DMS53 treated with DMSO at 0.1 percent for 48 hours (cell line): ENCODE results near the gene GALNT18.

Source experiments
- DNase-seq: peaks from one replicate; lab custom pipeline; 2025; ENCODE audit not compliant: unreplicated experiment; lab: John Stamatoyannopoulos, UW

The GALNT18 gene

DNA sequence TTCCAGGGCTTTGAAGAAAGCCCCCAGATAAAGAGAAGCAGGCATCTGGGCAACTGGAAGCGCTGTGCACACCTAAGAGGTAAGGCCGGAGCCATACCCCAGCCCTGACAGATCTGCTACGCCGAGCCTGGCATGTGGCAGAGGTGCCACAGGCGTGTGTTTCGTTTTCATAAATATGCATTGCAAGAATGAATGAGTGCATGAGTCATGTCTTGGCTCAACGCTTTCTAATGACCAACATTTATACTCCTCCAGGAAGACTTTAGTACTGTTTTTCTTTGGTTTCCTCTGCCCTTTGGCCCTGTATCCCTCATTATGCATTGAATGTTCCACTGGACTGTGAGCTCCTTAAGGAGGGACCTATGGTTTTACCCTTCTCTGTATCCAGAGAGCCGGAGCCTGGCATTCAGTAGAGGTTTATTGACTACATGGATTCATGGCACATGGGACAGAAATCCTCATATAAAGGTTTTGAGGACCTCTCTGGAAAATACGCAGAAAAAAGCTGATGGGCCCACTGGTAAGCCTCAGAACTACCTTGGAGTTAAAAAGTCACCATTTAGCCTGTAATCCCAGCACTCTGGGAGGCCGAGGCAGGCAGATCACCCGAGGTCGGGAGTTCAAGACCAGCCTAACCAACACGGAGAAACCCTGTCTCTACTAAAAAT is 229.9 kb downstream of the GALNT18 start:
- peak; percentile 24 for DNase-seq

- DNase-seq: no peak
Observed at GRCh38 chr11:11391169-11391568, 230.6 kb downstream of the GALNT18 start.

GRCh38 chr11:11390068-11390771 is 231.6 kb downstream of the GALNT18 start:
- no peak for DNase-seq

DNA sequence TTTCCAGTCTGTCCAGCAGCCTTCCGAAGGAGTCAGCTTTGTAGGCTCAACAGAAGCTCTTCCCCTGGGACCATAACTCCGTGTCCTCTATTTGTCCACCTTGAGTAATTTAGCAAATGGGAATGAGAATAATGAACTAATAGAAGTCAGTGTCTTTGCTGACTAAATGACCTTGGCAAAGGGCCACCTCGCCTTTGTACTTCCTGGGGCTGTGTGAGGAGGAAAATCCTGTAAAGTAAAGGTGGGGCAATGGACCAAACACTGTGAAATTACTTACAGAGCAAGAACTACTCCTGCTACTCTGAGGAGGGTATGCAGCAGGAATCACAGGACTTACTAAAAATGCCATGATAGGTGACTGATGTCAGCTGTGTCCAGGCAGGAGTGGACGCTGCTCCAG is 232.6 kb downstream of the GALNT18 start:
- no peak for DNase-seq

GRCh38 chr11:11387622-11388305 is 234.0 kb downstream of the GALNT18 start:
- no peak for DNase-seq

- no peak for DNase-seq
Observed at GRCh38 chr11:11387207-11387606, 234.6 kb downstream of the GALNT18 start.

DNA sequence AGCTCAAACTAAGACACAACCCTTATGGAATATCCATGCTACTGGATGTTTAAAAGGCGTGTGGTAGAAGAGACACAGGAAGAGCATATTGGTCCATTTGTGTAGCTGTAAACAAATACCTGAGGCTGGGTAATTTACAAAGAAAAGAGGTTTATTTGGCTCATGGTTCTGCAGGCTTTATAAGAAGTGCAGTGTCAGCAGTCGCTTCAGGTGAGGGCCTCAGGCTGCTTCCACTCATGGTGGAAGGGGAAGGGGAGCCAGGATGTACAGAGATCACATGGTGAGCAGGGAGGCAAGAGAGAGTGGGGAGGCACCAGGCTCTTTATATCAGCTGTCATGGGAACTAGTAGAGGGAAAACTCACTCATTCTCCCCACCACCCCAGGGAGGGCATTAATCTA is 237.0 kb downstream of the GALNT18 start:
- DNase-seq: no peak

DNA sequence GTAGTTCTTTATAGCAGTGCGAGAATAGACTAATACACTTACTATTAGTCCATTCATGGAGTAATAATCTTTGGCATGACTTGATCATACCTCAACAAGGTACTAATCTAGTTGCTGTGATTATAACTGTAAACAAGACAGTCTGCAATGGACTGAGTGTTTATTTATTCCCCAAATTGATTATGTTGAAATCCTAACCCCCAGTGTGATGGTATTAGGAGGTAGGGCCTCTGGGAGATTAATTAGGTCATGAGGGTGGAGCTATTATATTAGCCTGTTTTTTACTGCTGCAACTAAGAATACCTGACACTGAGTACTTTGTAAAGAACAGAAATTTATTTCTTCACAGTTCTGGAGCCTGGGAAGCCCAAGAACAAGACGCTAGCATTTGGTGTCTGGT is 237.8 kb downstream of the GALNT18 start:
- no peak for DNase-seq

DNA sequence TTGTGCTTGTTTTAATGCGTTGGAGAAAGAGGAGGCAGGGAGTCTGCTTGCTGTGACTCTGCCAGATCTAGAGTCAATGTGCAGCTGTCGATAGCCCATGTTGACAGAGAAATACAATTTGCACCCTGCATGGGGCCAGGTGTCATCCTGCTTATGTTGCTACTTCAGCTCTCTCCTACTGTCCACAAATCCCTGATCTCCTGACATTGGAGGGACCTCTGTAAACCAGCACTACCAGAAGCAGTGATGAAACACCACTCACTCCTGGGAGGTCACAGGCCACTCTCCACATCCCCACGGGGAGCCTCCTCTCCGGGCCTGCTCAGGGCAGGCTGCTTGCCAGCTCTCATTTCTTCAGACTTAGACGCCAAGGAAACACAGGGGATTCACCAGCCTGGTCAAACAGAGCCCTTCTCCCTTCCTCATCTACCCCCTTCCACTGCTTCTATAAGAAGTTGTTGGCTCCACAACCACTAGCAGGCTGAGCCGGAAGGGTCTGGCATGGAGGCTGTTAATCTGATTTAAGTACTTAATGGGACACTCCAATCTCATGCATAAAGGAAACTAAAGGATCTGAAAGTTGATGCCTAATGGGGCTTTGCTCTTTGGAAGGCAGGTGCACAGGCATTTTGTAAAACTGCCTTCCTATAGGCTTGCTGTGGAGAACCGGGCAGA is 238.8 kb downstream of the GALNT18 start:
- DNase-seq: peak; percentile 88

- DNase-seq: no peak
Observed at GRCh38 chr11:11381471-11382105, 240.2 kb downstream of the GALNT18 start.

DNA sequence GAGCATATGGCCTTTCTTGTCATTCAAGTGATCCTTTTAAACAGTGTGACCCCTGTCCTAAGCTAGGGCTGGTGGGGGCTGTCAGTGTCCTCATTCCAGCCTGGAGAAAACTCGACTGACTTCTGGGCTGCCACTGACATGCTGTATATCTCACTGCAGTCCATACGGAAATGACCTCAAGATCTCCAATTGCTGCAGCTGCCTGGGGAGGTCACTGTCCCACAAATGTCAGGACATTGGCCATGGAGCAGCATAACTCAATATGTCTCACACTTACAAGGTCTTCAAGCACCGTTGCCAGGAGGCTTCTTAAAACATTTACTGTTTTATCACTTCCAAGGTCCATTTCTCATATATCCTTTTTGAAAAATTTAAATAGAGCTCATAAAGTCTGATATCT is 240.9 kb downstream of the GALNT18 start:
- DNase-seq: no peak

- DNase-seq: no peak
Observed at GRCh38 chr11:11380340-11380739, 241.5 kb downstream of the GALNT18 start.

- no peak for DNase-seq
Observed at GRCh38 chr11:11379661-11380060, 242.1 kb downstream of the GALNT18 start.

DNA sequence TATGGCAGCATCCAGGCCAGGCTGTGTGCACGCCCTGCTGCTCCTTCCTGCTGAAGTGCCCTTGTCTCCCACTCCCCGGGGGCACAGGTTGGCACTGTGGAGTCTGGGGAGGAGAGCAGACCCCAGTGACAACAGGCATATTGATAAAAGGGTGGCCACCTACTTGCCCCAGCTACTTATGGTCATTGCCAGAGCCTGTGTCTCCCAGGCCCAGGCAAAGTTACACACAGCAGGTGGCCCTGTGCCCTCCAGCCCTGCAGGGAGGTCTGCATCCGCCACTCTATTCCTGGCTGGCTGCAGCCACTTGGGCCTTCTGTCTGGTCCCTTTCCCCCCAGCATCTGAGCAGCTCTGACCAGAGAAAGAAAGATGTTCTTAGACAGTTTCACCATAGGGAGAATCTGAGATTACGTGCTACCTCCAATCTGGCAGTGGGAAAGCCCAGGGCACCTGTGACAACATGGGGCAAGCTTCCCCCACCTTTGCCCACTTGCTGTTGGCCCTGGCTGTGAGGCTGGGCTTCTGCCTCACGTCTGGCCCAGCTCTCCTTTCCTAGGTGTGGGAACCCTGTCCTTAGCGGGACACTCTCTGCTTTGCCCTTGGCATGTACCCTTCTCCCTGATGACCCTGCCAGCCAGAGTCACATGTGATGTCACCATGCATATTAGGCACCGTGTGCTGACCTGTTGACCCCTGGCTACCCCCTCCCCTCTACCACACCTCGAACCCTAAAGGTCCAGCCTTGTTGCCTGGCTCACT is 243.4 kb downstream of the GALNT18 start:
- DNase-seq: no peak

GRCh38 chr11:11374358-11375148 is 247.3 kb downstream of the GALNT18 start:
- no peak for DNase-seq

- no peak for DNase-seq
Observed at GRCh38 chr11:11373934-11374333, 247.9 kb downstream of the GALNT18 start.

DNA sequence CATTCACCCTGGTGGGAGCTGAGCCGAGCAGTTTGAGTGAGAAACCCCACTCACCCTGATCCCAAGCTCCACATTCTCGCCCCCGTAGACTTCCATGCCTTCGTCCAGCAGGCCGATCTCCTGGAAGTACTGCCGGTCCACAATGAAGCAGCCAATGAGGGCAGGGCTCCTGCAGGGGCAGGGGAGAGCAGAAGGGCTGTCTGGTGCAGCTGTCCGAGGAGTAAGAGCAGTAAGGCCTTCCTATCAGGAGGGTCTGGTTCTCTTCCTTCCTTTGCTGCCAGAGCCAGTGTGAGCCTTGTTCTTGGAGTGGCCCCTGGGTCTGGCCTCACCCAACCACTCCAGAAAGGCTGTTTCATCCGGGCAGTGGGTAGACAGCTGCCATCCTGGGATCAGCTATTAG is 249.3 kb downstream of the GALNT18 start:
- no peak for DNase-seq

DNA sequence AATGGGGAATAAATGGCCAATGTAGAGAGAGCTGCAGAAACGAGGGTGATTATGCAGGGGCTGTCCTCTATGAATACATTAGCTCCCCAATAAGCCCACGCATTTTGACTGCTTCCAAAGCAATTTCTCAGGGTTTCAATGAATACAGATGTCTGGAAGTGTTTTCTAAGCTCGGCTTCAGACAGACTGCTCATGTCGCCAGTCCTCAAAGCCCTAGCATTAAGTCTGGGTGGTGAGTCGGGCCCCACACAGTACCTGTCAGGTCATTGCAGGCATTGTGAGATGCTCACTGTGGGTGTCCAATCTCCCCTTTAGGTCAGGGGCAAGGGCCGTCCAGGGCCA is 250.9 kb downstream of the GALNT18 start:
- no peak for DNase-seq

- no peak for DNase-seq
Observed at GRCh38 chr11:11370255-11370961, 251.4 kb downstream of the GALNT18 start.
